A204.1 (cell line): ENCODE measurements around the gene PLXNB1.

Source experiments
- FAIRE-seq: peaks from 2 replicates; lab custom pipeline; 2012; peaks lifted over from hg19 to GRCh38; lab: Jason Lieb, UNC

The PLXNB1 gene

GRCh38 chr3:48434591-48435222, 4.8 kb upstream of the PLXNB1 start:
- FAIRE-seq: no peak

- FAIRE-seq: no peak
Measured at GRCh38 chr3:48433472-48434118, 3.7 kb upstream of the PLXNB1 start.

GRCh38 chr3:48432411-48433371, 2.8 kb upstream of the PLXNB1 start:
- FAIRE-seq: no peak

- no peak for FAIRE-seq
Measured at GRCh38 chr3:48431224-48432029, 1.5 kb upstream of the PLXNB1 start.

DNA sequence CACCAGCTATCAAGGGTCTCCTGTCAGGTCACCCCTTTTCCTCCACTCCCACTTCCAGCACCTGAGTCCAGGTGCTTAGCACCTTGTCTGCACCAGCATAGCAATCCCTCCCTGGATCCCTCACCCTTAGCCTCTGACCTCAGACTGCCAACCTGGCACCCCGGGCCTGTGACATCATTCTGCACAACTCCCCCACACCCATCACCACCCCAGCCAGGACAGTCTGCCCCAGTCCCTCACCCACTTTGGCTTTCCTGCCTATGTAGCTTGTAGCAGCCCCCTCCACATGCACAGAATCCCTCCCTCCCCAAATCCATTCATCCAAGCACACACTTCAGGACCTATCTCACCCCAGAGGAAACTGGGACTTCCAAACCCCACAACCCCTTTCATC, 819 bp upstream of the PLXNB1 start:
- no peak for FAIRE-seq

GRCh38 chr3:48429317-48429959, 448 bp downstream of the PLXNB1 start:
- FAIRE-seq: no peak

- no peak for FAIRE-seq
Measured at GRCh38 chr3:48428572-48429316, 1.1 kb downstream of the PLXNB1 start.

DNA sequence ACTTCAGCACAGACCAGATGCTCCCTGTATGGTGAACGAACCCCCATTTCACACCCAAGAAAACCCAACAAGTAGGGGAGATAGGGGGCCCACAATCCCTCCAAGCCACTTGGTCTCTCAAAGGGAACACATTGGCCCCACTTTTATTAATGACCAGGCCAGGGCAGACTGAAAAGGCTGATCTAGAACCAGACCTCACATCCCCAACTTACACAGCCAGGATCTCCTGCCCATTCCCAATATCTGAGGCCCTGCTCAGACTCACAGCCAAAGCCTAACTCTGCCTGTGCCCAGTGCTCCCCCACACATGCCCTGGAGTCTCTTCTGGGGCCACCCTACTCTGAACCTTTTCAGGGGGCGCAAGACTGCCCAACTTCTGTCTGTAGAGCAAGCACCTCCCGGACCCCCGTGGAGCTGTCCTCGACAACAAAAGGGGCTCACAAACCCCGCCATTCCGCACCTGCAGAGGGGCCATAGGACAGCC, 1.8 kb downstream of the PLXNB1 start:
- FAIRE-seq: no peak

DNA sequence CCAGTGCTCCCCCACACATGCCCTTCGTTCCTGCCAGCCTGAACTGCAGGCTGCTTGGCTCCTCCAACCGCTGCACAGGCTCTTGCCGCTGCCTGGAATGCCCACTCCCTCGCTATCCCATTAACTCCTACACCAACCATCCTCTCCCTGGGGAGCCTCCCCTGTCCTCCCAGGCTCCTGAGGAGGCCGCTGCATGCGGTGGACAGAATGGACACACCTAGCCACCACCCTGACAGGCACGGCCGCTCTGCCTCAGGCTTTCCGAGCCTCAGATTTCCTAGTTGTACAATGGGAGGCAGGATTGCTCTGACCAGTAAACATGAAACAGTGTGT, 2.3 kb downstream of the PLXNB1 start:
- FAIRE-seq: no peak

GRCh38 chr3:48426944-48427629, 2.8 kb downstream of the PLXNB1 start:
- no peak for FAIRE-seq

DNA sequence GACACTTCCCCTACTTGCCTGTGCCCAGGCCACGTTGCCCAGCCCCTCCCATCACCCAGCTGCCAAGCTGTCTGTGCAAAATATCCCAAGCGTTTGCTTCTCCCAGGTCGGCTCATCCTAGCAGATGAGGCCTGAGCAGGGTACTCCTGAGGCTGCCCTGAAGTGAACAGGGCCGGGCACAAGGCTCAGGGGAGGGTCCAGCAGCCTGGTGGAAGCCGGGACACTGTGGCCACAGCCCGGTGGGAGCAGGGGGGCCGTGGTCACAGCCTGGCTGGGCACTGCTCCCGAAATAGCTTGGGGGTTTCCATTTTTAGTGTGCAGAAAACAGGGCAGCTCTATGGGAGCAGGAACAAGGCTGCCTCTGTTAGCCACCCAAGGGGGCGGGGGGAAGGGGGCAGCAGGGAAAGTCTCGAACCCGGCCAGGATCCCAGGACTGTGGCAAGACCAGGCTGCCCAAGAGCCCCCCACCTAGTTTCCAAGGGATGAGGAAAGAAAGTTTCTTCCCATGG, 3.4 kb downstream of the PLXNB1 start:
- no peak for FAIRE-seq

DNA sequence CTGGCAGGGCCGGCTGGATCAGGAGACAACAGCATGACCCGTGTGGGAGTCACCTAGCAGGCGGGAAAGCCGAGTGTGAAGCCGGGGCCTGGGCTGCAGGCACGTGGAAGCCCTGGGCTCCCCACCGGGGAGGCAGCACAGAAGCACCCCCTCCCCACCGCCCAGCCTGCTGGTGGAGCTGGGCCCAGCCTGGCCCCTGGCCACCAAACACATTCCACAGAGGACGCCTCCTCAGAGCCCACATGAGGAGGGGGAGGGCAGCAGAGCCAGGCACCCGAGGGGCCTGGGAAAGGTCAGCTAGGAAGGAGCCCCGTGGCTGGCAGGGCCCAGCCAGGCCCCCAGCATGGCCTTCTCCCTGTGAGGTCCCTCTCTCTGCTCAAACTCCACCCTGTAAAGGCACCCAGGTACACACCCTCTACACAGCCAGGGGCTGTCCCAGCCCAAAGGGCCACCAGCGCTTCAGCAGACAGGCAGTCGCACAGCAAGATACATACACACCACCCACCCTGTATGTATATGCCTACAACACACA, 4.5 kb downstream of the PLXNB1 start:
- FAIRE-seq: no peak

- FAIRE-seq: no peak
Measured at GRCh38 chr3:48423883-48424695, 5.8 kb downstream of the PLXNB1 start.

DNA sequence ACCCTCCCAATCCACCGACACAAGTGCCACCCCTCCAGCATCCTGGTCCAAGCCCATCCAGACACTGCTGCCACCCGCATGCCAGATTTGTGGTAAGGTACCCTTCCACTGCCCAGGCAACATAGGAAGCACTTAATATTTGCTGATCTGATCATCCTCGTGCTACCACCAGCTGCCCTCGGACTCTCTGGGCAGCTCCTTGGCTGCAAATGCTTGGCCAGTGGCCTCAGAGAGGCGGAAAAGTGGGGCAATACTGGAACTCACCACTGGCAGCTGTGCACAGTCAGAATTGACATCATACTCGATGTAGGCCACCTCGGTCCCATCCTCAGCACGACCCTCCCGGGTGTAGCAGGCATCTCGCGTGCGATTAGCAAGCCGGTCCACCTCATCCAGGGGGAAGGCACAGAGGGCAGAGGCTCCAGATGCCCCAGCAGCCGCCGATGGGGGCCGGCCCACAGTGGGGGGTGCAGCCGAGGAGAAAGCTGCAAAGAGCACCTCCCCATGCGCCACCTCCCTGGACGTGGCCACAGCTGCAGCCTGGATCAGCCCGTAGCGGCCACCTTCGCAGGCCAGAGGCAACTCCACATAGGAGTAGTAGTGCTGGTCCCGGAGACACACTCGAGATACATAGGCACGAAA, 6.5 kb downstream of the PLXNB1 start:
- no peak for FAIRE-seq

- FAIRE-seq: no peak
Measured at GRCh38 chr3:48422681-48423080, 7.2 kb downstream of the PLXNB1 start.

GRCh38 chr3:48422272-48422671, 7.6 kb downstream of the PLXNB1 start:
- no peak for FAIRE-seq

- FAIRE-seq: no peak
Measured at GRCh38 chr3:48420561-48420960, 9.3 kb downstream of the PLXNB1 start.

GRCh38 chr3:48419597-48419996, 10.3 kb downstream of the PLXNB1 start:
- FAIRE-seq: no peak

DNA sequence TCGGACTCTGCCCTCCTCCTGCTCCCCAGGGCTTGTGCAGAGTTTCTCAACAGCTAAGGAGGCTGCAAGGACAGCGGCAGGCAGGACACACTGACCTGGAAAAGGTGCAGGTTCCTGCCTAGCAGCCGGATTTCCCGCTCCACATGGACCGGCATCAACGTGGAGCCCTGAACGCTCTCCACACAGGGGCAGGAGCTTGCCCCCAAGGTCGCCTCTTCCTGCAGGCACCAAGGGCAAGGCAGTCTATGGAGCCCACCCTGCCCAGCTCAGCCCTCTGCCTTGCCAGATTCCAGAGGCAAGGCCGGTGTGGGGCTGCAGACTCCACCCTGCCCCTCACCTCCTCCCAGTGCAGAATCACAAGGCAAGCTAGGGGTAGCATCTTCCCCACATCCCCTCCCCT, 10.7 kb downstream of the PLXNB1 start:
- no peak for FAIRE-seq
